NOMO-1 treated with dmso at 0.1 percent for 144 hours (cell line): ENCODE measurements around the gene FPR1.

Experiments
- DNase-seq: peaks from one replicate; lab custom pipeline; 2025; ENCODE audit not compliant: unreplicated experiment; lab: John Stamatoyannopoulos, UW

Gene FPR1

DNA sequence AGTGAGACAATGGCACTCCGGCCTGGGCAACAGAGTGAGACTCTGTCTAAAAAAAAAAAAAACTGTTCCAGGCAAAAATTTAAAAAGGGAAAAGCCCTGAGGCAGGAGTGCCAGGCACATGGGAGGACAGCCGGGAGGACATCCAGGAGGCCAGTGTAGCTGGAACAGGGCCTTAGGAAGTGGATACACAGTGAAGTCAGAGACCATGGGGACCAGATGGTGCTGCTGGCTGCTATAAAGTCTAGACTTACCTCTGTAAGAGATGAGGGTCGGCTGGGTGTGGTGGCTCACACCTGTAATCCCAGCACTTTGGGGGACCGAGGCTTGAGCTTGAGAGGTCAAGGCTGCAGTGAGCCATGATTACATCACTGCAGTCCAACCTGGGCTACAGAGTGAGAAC lies 42.9 kb downstream of the FPR1 start:
- no peak for DNase-seq

GRCh38 chr19:51706885-51707284 lies 44.8 kb downstream of the FPR1 start:
- no peak for DNase-seq

- DNase-seq: no peak
These were observed 45.4 kb downstream of the FPR1 start for GRCh38 chr19:51706296-51706695.

- no peak for DNase-seq
These were observed 47.1 kb downstream of the FPR1 start for GRCh38 chr19:51704626-51705025.

DNA sequence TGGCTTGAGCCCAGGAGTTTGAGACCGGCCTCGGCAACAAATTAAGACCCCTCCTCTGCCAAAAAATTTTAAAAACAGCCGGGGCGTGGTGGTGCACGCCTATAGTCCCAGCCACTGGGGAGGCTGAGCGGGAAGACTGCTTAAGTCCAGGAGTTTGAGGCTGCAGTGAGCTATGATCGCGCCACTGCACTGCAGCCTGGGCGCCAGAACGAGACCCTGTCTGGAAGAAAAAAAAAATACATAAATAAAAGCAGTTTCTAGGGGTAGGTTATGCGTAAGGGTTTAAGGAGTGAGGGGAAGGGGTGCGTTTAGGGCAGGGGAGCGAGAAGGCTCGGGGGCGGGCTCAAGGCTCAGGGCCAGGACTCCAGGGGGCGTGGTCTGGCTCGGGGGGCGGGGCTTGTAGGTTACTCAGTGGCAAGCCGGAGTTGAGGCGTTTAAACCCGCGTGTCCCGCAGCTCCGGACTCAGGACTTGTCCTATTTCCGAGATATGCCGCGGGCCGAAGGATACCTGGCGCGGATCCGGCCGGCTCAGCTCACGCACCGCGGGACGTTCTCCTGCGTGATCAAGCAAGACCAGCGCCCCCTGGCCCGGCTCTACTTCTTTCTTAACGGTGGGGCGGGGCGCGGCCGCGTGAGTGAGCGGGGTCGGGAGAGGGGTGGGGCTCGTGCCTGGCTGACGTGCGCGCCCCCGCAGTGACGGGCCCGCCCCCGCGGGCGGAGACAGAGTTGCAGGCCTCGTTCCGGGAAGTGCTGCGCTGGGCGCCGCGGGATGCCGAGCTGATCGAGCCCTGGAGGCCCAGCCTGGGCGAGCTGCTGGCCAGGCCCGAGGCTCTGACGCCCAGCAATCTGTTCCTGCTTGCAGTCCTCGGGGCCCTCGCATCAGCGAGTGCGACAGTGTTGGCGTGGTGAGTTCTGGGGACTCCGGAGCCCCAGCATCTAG lies 47.8 kb downstream of the FPR1 start:
- DNase-seq: peak; percentile 93

DNA sequence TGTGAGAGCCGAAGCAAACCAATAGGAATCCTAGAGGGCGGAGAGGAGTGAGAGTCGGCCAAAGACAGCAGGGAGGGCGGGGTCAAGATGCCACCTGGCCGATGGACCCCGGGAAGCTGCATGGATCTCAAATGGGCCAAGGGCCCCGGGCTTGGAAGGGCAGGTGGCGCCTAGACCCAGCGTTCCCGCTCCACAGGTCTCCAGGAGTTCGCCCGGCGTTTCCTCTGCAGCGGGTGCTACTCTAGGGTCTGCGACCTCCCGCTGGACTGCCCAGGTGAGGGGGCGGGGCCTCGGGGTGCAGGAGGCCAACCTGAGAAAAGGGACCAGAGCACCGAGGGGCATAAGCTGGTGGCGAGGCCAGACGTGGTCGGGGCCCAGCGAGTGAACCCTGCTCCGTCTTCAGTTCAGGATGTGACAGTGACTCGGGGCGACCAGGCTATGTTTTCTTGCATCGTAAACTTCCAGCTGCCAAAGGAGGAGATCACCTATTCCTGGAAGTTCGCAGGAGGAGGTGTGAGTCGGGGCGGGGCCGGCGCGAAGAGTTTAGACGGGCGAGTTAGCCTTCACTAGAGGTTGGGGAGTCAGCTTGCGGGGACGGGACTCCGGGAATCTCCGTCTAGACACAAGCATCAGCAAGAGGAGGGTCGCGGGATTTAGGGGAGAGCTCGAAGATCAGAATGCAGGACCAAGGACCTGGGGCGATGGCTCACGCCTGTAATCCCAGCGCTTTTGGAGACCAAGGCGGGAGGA lies 48.7 kb downstream of the FPR1 start:
- DNase-seq: no peak

- no peak for DNase-seq
These were observed 49.4 kb downstream of the FPR1 start for GRCh38 chr19:51702103-51702824.

DNA sequence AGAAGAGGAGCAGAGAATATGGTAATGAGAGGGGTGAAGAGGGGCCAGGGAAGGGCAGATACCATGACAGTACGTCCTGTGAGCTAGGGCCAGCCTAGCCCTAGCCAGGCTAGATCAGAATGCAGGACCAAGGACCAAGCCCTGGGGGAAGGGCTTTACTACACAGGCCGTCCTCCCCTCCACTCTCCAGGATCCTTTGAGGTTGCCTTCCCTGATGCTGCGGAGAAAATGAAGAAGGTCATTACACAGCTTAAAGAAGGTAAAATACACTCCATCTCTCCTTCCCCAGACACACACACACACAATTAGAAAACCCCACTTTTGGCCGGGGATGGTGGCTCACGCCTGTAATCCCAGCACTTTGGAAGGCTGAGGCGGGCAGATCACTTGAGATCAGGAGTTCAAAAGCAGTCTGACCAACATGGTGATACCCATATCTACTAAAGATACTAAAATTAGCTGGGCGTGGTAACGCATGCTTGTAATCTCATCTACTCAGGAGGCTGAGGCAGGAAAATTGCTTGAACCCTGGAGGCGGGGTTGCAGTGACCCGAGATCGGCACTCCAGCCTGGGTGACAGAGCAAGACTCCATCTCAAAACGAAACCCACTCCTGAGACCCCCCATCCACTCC lies 50.1 kb downstream of the FPR1 start:
- DNase-seq: no peak

- DNase-seq: no peak
These were observed 52.5 kb downstream of the FPR1 start for GRCh38 chr19:51699170-51699569.

DNA sequence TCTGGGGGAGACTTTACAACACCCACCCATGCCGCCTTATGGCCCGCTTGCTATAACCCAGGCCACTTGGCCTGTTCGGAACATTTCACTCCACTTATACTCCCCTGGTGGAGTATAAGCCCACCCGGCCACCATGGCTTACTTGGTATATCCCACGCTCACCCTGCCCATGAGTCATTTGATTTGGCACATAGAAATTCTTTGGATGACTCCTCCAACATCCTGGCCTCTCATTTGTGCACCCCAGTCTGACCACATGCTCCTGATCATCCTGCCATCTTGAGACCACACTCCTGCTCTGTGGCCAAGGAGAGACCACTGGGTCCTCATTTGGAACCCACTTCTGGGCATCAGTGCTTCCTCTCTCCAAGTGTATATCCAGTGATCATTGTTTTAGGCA lies 53.4 kb downstream of the FPR1 start:
- no peak for DNase-seq

GRCh38 chr19:51697169-51697776 lies 54.4 kb downstream of the FPR1 start:
- DNase-seq: no peak

DNA sequence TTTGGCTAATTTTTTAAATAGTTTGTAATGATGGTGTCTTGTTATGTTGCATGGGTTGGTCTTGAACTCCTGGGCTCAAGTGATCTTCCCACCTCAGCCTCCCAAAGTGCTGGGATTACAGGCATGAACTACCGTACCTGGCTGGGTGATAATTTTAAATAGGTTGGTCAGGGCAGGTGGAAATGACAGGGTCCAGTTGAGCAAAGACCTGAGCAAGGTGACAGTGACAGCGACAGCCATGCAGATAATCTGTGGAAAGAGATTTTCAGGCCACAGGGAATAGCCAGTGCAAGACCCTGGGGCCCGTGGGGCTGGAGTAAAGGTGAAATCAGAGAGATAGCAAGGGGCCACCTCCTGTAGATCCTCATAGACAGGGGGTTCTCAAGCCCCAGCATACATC lies 55.1 kb downstream of the FPR1 start:
- no peak for DNase-seq
